Nucleus accumbens (tissue), 56 donors: ENCODE measurements around the gene FTH1.
"Not testable (repeated sequence)": the region's sequence is repeated elsewhere in the genome, so short reads cannot be mapped to it uniquely, and the experiment has no call there.

Experiments used
- DNase-seq, 56 donors: peaks; one replicate each; lab custom pipeline; 2025; lab: John Stamatoyannopoulos, UW

Gene FTH1

GRCh38 chr11:61966734-61967115 lies 709 bp downstream of the FTH1 start:
- DNase-seq, result peak in 5 of 56 donors; percentile 44 to 64 (median 52)

- DNase-seq, result not testable (repeated sequence)
Observed at GRCh38 chr11:61964666-61965271, 2.7 kb downstream of the FTH1 start.

GRCh38 chr11:61964058-61964665 lies 3.3 kb downstream of the FTH1 start:
- DNase-seq, result no peak

GRCh38 chr11:61963282-61964057 lies 4.0 kb downstream of the FTH1 start:
- peak in 2 of 56 donors; percentile 30 to 43 for DNase-seq

- no peak for DNase-seq
Observed at GRCh38 chr11:61963016-61963281, 4.5 kb downstream of the FTH1 start.

- no peak for DNase-seq
Observed at GRCh38 chr11:61962213-61963015, 5.0 kb downstream of the FTH1 start.

GRCh38 chr11:61961570-61962212 lies 5.7 kb downstream of the FTH1 start:
- peak in 47 of 56 donors; percentile 28 to 83 (median 60) for DNase-seq

- DNase-seq, result no peak
Observed at GRCh38 chr11:61960532-61960931, 6.9 kb downstream of the FTH1 start.

- DNase-seq, result no peak
Observed at GRCh38 chr11:61959678-61960077, 7.8 kb downstream of the FTH1 start.

- no peak for DNase-seq
Observed at GRCh38 chr11:61959114-61959513, 8.3 kb downstream of the FTH1 start.

GRCh38 chr11:61958590-61958989 lies 8.8 kb downstream of the FTH1 start:
- no peak for DNase-seq

GRCh38 chr11:61957021-61957770 lies 10.2 kb downstream of the FTH1 start:
- DNase-seq, result no peak

GRCh38 chr11:61956191-61957020 lies 11.0 kb downstream of the FTH1 start:
- DNase-seq, result no peak

- DNase-seq, result peak in 2 of 56 donors; percentile 37 to 45
Observed at GRCh38 chr11:61955422-61956135, 11.9 kb downstream of the FTH1 start.

GRCh38 chr11:61954851-61955421 lies 12.5 kb downstream of the FTH1 start:
- peak in 29 of 56 donors; percentile 28 to 73 (median 47) for DNase-seq

- DNase-seq, result no peak
Observed at GRCh38 chr11:61954106-61954850, 13.2 kb downstream of the FTH1 start.

GRCh38 chr11:61953632-61954031 lies 13.8 kb downstream of the FTH1 start:
- not testable (repeated sequence) for DNase-seq
